H1 (cell line): ENCODE measurements around the gene RPS6KA2. TPM values are rescaled to one million over a fixed set of nuclear protein-coding genes. Genes with fewer than 3 reads are reported as not detected.
A peak's percentile ranks its signal among the peaks of the same experiment; 100 is the strongest.

Experiments used
- CTCF ChIA-PET: fragments of 300-600 bp; sonication (Branson Sonifier 250); formaldehyde crosslinking; loops from one replicate; lab custom pipeline; 2021; ENCODE audit not compliant: partially characterized antibody; lab: Charles Lee
- POLR2A ChIA-PET: fragments of 300-600 bp; sonication (Branson Sonifier 250); formaldehyde crosslinking; loops from one replicate; lab custom pipeline; 2021; ENCODE audit warnings: inconsistent platforms; ENCODE audit not compliant: partially characterized antibody; lab: Charles Lee
- DNase-seq, 2 experiments: peaks; one replicate each; pipeline versions ENCODE4 v3.0.0 to v3.0.0-alpha.2; 2010 to 2022; ENCODE audit warnings: low spot score in 2 of 2, low read depth in 1 of 2, mixed read lengths in 1 of 2
- FAIRE-seq: peaks from 2 replicates; lab custom pipeline; 2011; peaks lifted over from hg19 to GRCh38; lab: Jason Lieb, UNC
- H2AFZ ChIP-seq: 2 replicates; pipeline ENCODE4 v1.8.1; 2012; ENCODE audit warnings: low read length, inconsistent platforms
- H2AK5ac ChIP-seq: 2 replicates; pipeline ENCODE4 v1.6.1; 2013; ENCODE audit warnings: low read depth, low read length
- H2BK120ac ChIP-seq: replicated peaks from 2 replicates; pipeline ENCODE3; 2013; ENCODE audit warnings: low read depth, low read length, inconsistent platforms
- H2BK12ac ChIP-seq: 2 replicates; pipeline ENCODE4 v1.6.1; 2013; ENCODE audit warnings: low read depth, low read length
- H2BK15ac ChIP-seq: 2 replicates; pipeline ENCODE4 v1.6.1; 2013; ENCODE audit warnings: low read length
- H2BK20ac ChIP-seq: 2 replicates; pipeline ENCODE4 v1.6.1; 2013; ENCODE audit warnings: low read length
- H2BK5ac ChIP-seq: 2 replicates; pipeline ENCODE4 v1.6.1; 2013; ENCODE audit warnings: low read depth, low read length
- H3K14ac ChIP-seq: 2 replicates; pipeline ENCODE4 v1.6.1; 2013; ENCODE audit warnings: inconsistent platforms; ENCODE audit not compliant: insufficient read length
- H3K18ac ChIP-seq: 2 replicates; pipeline ENCODE4 v1.6.1; 2013; ENCODE audit warnings: low read length; ENCODE audit errors: extremely low read depth
- H3K23ac ChIP-seq: 2 replicates; pipeline ENCODE4 v1.6.1; 2013; ENCODE audit warnings: inconsistent platforms; ENCODE audit not compliant: insufficient read length
- H3K23me2 ChIP-seq: 2 replicates; pipeline ENCODE4 v1.6.1; 2013; ENCODE audit warnings: low read depth, low read length
- H3K27ac ChIP-seq: 2 replicates; pipeline ENCODE4 v1.6.1; 2011; ENCODE audit warnings: low read depth, low read length, inconsistent platforms
- H3K27me3 ChIP-seq, 4 experiments: replicated peaks in 1 of 4; 1 replicate in 1 of 4; 2 replicates in 3 of 4; pipeline versions ENCODE4 v1.6.1 to v1.8.1; 2011 to 2013; ENCODE audit warnings: low read length in 3 of 4, mild to moderate bottlenecking in 3 of 4, inconsistent platforms in 2 of 4, mixed read lengths in 2 of 4, moderate library complexity in 1 of 4; ENCODE audit not compliant: control insufficient read depth in 3 of 4, insufficient read depth in 3 of 4; ENCODE audit errors: extremely low read depth in 1 of 4
- H3K36me3 ChIP-seq, 4 experiments: 2 replicates each; pipeline versions ENCODE4 v1.6.1 to v1.8.1; 2011 to 2013; ENCODE audit warnings: mild to moderate bottlenecking in 4 of 4, low read length in 3 of 4, moderate library complexity in 2 of 4, control low read depth in 1 of 4, inconsistent platforms in 1 of 4; ENCODE audit not compliant: insufficient read depth in 4 of 4, control insufficient read depth in 2 of 4
- H3K4ac ChIP-seq: replicated peaks from 2 replicates; pipeline ENCODE3; 2013; ENCODE audit warnings: low read length, low read depth, mixed read lengths, inconsistent platforms; ENCODE audit not compliant: insufficient read length
- H3K4me1 ChIP-seq, 4 experiments: replicated peaks in 1 of 4; 1 replicate in 1 of 4; 2 replicates in 3 of 4; pipeline versions ENCODE4 v1.6.1 to v1.8.1; 2011 to 2013; ENCODE audit warnings: low read length in 3 of 4, inconsistent platforms in 2 of 4, mixed read lengths in 1 of 4; ENCODE audit not compliant: insufficient read depth in 4 of 4, control insufficient read depth in 3 of 4
- H3K4me2 ChIP-seq, 2 experiments: 2 replicates each; pipeline versions ENCODE4 v1.6.1 to v1.8.1; 2011 to 2013; ENCODE audit warnings: low read depth in 2 of 2, low read length in 2 of 2, control low read depth in 1 of 2, inconsistent platforms in 1 of 2, mild to moderate bottlenecking in 1 of 2; ENCODE audit not compliant: insufficient read depth in 1 of 2
- H3K4me3 ChIP-seq, 4 experiments: fragments of 200-600, 300-600 bp in 1 of 4; sonication (generic), shearing (Covaris generic), sonication (Bioruptor Twin) in 1 of 4; 2 replicates each; pipeline versions ENCODE4 v1.5.1 to v1.8.1; 2011 to 2016; ENCODE audit warnings: low read length in 4 of 4, low read depth in 3 of 4, control low read depth in 2 of 4, inconsistent platforms in 2 of 4, mild to moderate bottlenecking in 2 of 4, mixed read lengths in 1 of 4, moderate library complexity in 1 of 4; ENCODE audit not compliant: insufficient read depth in 2 of 4; ENCODE audit errors: extremely low read depth in 1 of 4
- H3K56ac ChIP-seq: replicated peaks from 2 replicates; pipeline ENCODE3; 2013; ENCODE audit warnings: low read depth, mild to moderate bottlenecking, mixed read lengths, low read length, inconsistent platforms; ENCODE audit not compliant: insufficient read length
- H3K79me1 ChIP-seq: 2 replicates; pipeline ENCODE4 v1.6.1; 2013; ENCODE audit warnings: low read depth, low read length, control low read depth
- H3K79me2 ChIP-seq, 2 experiments: 2 replicates each; pipeline versions ENCODE4 v1.6.1 to v1.8.1; 2012 to 2013; ENCODE audit warnings: low read length in 2 of 2, mild to moderate bottlenecking in 2 of 2, inconsistent platforms in 1 of 2; ENCODE audit not compliant: insufficient read depth in 2 of 2, control insufficient read depth in 1 of 2
- H3K9ac ChIP-seq, 4 experiments: replicated peaks in 1 of 4; 1 replicate in 1 of 4; 2 replicates in 3 of 4; pipeline versions ENCODE4 v1.6.1 to v1.8.1; 2011 to 2013; ENCODE audit warnings: low read depth in 3 of 4, low read length in 3 of 4, control low read depth in 2 of 4, mild to moderate bottlenecking in 2 of 4, moderate library complexity in 2 of 4, inconsistent platforms in 1 of 4; ENCODE audit errors: extremely low read depth in 1 of 4
- H3K9me3 ChIP-seq, 2 experiments: 2 replicates each; pipeline versions ENCODE4 v1.6.1 to v1.8.1; 2012 to 2013; ENCODE audit warnings: mild to moderate bottlenecking in 2 of 2, moderate library complexity in 2 of 2, control low read depth in 1 of 2, inconsistent platforms in 1 of 2, low read depth in 1 of 2, low read length in 1 of 2, mixed read lengths in 1 of 2; ENCODE audit not compliant: insufficient read depth in 2 of 2
- H4K20me1 ChIP-seq, 2 experiments: replicated peaks in 1 of 2; 2 replicates each; pipeline versions ENCODE3 to v1.8.1; 2011 to 2013; ENCODE audit warnings: inconsistent platforms in 2 of 2, low read length in 2 of 2, mild to moderate bottlenecking in 1 of 2; ENCODE audit not compliant: insufficient read depth in 2 of 2, control insufficient read depth in 1 of 2
- H4K5ac ChIP-seq: 2 replicates; pipeline ENCODE4 v1.6.1; 2013; ENCODE audit warnings: low read length, low read depth, mixed read lengths, inconsistent platforms; ENCODE audit not compliant: insufficient read length
- H4K8ac ChIP-seq: 2 replicates; pipeline ENCODE4 v1.8.0; 2013; ENCODE audit warnings: mild to moderate bottlenecking, moderate library complexity, low read length, inconsistent platforms; ENCODE audit not compliant: insufficient read depth; ENCODE audit errors: extremely low read depth
- H4K91ac ChIP-seq: replicated peaks from 2 replicates; pipeline ENCODE3; 2013; ENCODE audit warnings: low read length, mixed read lengths, inconsistent platforms; ENCODE audit not compliant: insufficient read length
- CTCF ChIP-seq, 3 experiments: IDR thresholded peaks; 1 replicate in 2 of 3; 2 replicates in 1 of 3; pipeline versions ENCODE4 v1.5.1 to v1.6.1; 2011; ENCODE audit warnings: low read length in 3 of 3, mild to moderate bottlenecking in 3 of 3, inconsistent platforms in 2 of 3, low read depth in 1 of 3, moderate library complexity in 1 of 3; ENCODE audit not compliant: insufficient read depth in 1 of 3; ENCODE audit errors: control extremely low read depth in 1 of 3
- RAD21 ChIP-seq, 2 experiments: IDR thresholded peaks in 1 of 2; conservative IDR thresholded peaks in 1 of 2; 2 replicates each; pipeline ENCODE4 v1.6.1; 2011; ENCODE audit warnings: low read depth in 2 of 2, low read length in 2 of 2, improper control_type of control experiment in 1 of 2, inconsistent platforms in 1 of 2, mild to moderate bottlenecking in 1 of 2, moderate library complexity in 1 of 2
- SUZ12 ChIP-seq: fragments of 200-600 bp; sonication (generic); IDR thresholded peaks from 2 replicates; pipeline ENCODE4 v1.6.1; 2012; ENCODE audit warnings: mild to moderate bottlenecking, inconsistent platforms, low read length, moderate library complexity, mixed read lengths
- WGBS, 2 experiments: shearing (Covaris generic) in 1 of 2; methylation state at CpG; one replicate each; pipeline versions ENCODE4 v1.1.6 to v1.1.7; 2013 to 2015; ENCODE audit warnings: low lambda C conversion rate in 2 of 2, mixed read lengths in 2 of 2, inconsistent platforms in 1 of 2, low coverage in 1 of 2, missing lambda C conversion rate in 1 of 2; ENCODE audit not compliant: insufficient replicate concordance in 2 of 2, insufficient coverage in 1 of 2, insufficient read length in 1 of 2; ENCODE audit errors: extremely low coverage in 1 of 2, missing lambda C conversion rate in 1 of 2; 5-methylcytosine and 5-hydroxymethylcytosine counted together
- polyA plus RNA-seq, 7 experiments: library from polyadenylated mRNA; depleted of rRNA in 3 of 7; stranded (reverse) in 5 of 7; unstranded in 2 of 7; fragments of >200 nt in 5 of 7; fragments of 200-250 nt in 2 of 7; gene quantifications; 1 replicate in 5 of 7; 2 replicates in 1 of 7; 4 replicates in 1 of 7; pipeline versions ENCODE4 v1.2.1 to v1.2.3, GENCODE V29; 2011 to 2013; ENCODE audit warnings: missing spikeins in 2 of 7, mixed read lengths in 2 of 7
- total RNA-seq: library from RNA; stranded (reverse); fragmentation: NEBNext Ultra II Directional; extraction: Animal tissue kit (Norgen Biotek cat#: 25700); gene quantifications from 2 replicates; pipeline ENCODE4 v1.2.1, GENCODE V29; 2021

RPS6KA2 gene
- total and polyA plus RNA-seq, 2 of the 8 experiments (the other 6 are each of a cell fraction or from before 2014, with no cell fraction given), result 8.8 to 25.7 TPM

DNA sequence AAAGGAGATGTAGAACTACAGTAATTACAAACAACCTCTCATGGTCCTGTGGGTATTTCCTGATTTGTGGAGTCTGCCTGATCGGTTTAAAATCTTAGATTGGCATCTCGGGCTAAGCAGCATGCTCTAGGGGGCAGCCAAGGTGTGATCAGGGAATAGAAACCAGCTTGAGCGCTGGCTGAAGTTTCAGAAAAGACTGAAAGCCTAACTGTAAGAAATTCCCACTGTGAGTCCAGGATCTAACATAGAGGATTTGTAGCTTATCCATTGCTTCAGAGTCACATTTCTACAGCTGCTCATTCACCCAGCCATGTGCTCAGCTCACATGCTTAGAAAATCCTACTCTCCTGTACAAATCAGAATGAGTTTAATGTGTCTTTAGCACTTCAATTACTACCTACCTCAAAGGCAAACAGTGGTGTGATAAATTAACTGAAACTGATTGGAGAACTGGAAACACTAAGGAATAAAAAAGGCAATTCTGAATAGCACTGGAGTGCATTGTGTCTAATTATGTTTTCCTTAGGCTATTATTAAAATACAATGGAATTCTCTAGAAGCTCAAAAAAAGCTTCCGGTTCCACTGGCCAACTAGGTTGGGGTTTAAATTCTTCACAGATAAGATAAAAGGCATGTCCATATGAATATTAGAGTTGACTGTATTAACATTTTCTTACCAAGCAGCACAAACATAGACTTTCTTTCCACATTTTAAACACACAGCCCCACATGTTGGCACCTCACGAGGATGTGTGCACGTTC is 170.5 kb downstream of the RPS6KA2 start:
- Histone ChIP-seq H2BK120ac (no peak overlapping the region), H4K8ac (no peak overlapping the region), H3K4me1 (peaks cover 0 to 3% (median 1%) of the 10 kb centered on the region in 4 experiments; a peak in 1 of 7 replicates), H2AFZ (no peak overlapping the region), H3K36me3 (peaks cover 0 to 6% (median 3%) of the 10 kb centered on the region in 4 experiments; a peak in 3 of 8 replicates), H3K9me3 (no peaks in the 10 kb centered on the region), H3K79me2 (no peaks in the 10 kb centered on the region), H3K27ac (no peak overlapping the region), H4K5ac (no peak overlapping the region), H4K91ac (no peak overlapping the region), H4K20me1 (no peaks in the 10 kb centered on the region), H3K23me2 (no peaks in the 10 kb centered on the region), H3K4me3 (no peak overlapping the region), H3K23ac (no peak overlapping the region), H2BK15ac (no peak overlapping the region), H3K56ac (no peak overlapping the region), H2AK5ac (no peak overlapping the region), H3K18ac (no peak overlapping the region), H3K4ac (no peak overlapping the region), H3K27me3 (no peaks in the 10 kb centered on the region), H3K4me2 (no peak overlapping the region), H3K79me1 (no peaks in the 10 kb centered on the region), H2BK12ac (no peak overlapping the region), H2BK5ac (no peak overlapping the region), H3K14ac (no peak overlapping the region), H3K9ac (no peak overlapping the region), H2BK20ac (no peak overlapping the region)
- FAIRE-seq (peak; percentile 66), DNase-seq (no peak)
- CTCF ChIA-PET, result interaction anchor here (0.6 to 3.5 kb wide), 31 partner anchors 8 to 331 kb away, joined by 3 to 19 read pairs (median 3); no protein-coding TSS in a partner anchor
- POLR2A ChIA-PET, result interaction anchor here (1.0 to 1.2 kb wide), 2 partner anchors 20 to 28 kb away, joined by 3 read pairs; no protein-coding TSS in a partner anchor
- no peak for TF ChIP-seq SUZ12
- peak; percentile 27 to 74 (median 54) for TF ChIP-seq CTCF (IDR thresholded peaks at IDR 0.05; ENCODE audit: control extremely low read depth in 1 of 3, insufficient read depth in 1 of 3, low read depth in 1 of 3, low read length in 3 of 3)
- TF ChIP-seq RAD21 (IDR thresholded peaks at IDR 0.05 in 1 of 2, conservative IDR thresholded peaks at IDR 0.05 in 1 of 2; ENCODE audit: low read depth in 2 of 2, low read length in 2 of 2), result peak; percentile 72 to 76
- WGBS, 2 experiments, result 84% methylated on average over 6 of the region's 6 CpGs; no CpG with 5 or more reads in 1 of the 2 experiments
